ENCODE measurements around the gene TSR3. TPM values are rescaled to one million over a fixed set of nuclear protein-coding genes. Genes with fewer than 3 reads are reported as not detected.

The TSR3 gene
- total and polyA plus RNA-seq, 2 donors = 22.3 to 62.1 TPM

- DNase-seq (ENCODE audit: extremely low spot score) = no peak
- Histone ChIP-seq H3K27ac (ENCODE audit: low read depth) (no peak overlapping the region), H3K4me3 (ENCODE audit: low read depth, low read length) (no peak overlapping the region), H3K4me1 (ENCODE audit: insufficient read depth) (no peaks in the 10 kb centered on the region), H3K36me3 (ENCODE audit: insufficient read depth) (no peaks in the 10 kb centered on the region)
- WGBS = 61% methylated on average over 44 of the region's 44 CpGs
Observed at GRCh38 chr16:1343428-1344242, 8.0 kb downstream of the TSR3 start.

- DNase-seq (ENCODE audit: extremely low spot score) = peak; percentile 78
- H3K27ac ChIP-seq (ENCODE audit: low read depth) = no peak overlapping the region
- WGBS = 10% methylated on average over 49 of the region's 49 CpGs
- H3K4me1 ChIP-seq (ENCODE audit: insufficient read depth) = no peaks in the 10 kb centered on the region
- H3K36me3 ChIP-seq (ENCODE audit: insufficient read depth) = no peaks in the 10 kb centered on the region
- no peak overlapping the region for H3K4me3 ChIP-seq (ENCODE audit: low read depth, low read length)
Observed at GRCh38 chr16:1342526-1343427, 8.9 kb downstream of the TSR3 start.

GRCh38 chr16:1341495-1342420, 9.9 kb downstream of the TSR3 start:
- Histone ChIP-seq H3K27ac (ENCODE audit: low read depth) (no peak overlapping the region), H3K4me1 (ENCODE audit: insufficient read depth) (no peaks in the 10 kb centered on the region), H3K36me3 (ENCODE audit: insufficient read depth) (no peaks in the 10 kb centered on the region), H3K4me3 (ENCODE audit: low read depth, low read length) (no peak overlapping the region)
- DNase-seq (ENCODE audit: extremely low spot score) = no peak
- 88% methylated on average over 39 of the region's 39 CpGs for whole genome bisulfite sequencing

- Histone ChIP-seq H3K4me1 (ENCODE audit: insufficient read depth) (no peaks in the 10 kb centered on the region), H3K36me3 (ENCODE audit: insufficient read depth) (no peaks in the 10 kb centered on the region), H3K4me3 (ENCODE audit: low read depth, low read length) (no peak overlapping the region), H3K27ac (ENCODE audit: low read depth) (no peak overlapping the region)
- no peak for DNase-seq (ENCODE audit: extremely low spot score)
- WGBS = 87% methylated on average over 36 of the region's 36 CpGs
Observed at GRCh38 chr16:1340730-1341494, 10.8 kb downstream of the TSR3 start.

GRCh38 chr16:1338855-1339675, 12.6 kb downstream of the TSR3 start:
- no peak for DNase-seq (ENCODE audit: extremely low spot score)
- WGBS = 72% methylated on average over 31 of the region's 31 CpGs
- Histone ChIP-seq H3K4me1 (ENCODE audit: insufficient read depth) (no peaks in the 10 kb centered on the region), H3K27ac (ENCODE audit: low read depth) (no peak overlapping the region), H3K4me3 (ENCODE audit: low read depth, low read length) (no peak overlapping the region), H3K36me3 (ENCODE audit: insufficient read depth) (no peaks in the 10 kb centered on the region)

GRCh38 chr16:1338119-1338730, 13.5 kb downstream of the TSR3 start:
- H3K27ac ChIP-seq (ENCODE audit: low read depth) = no peak overlapping the region
- no peaks in the 10 kb centered on the region for H3K4me1 ChIP-seq (ENCODE audit: insufficient read depth)
- no peak for DNase-seq (ENCODE audit: extremely low spot score)
- no peak overlapping the region for H3K4me3 ChIP-seq (ENCODE audit: low read depth, low read length)
- H3K36me3 ChIP-seq (ENCODE audit: insufficient read depth) = no peaks in the 10 kb centered on the region
- WGBS = 56% methylated on average over 30 of the region's 30 CpGs

GRCh38 chr16:1337486-1337885, 14.2 kb downstream of the TSR3 start:
- no peak for DNase-seq (ENCODE audit: extremely low spot score)
- Histone ChIP-seq H3K36me3 (ENCODE audit: insufficient read depth) (no peaks in the 10 kb centered on the region), H3K27ac (ENCODE audit: low read depth) (no peak overlapping the region), H3K4me1 (ENCODE audit: insufficient read depth) (no peaks in the 10 kb centered on the region), H3K4me3 (ENCODE audit: low read depth, low read length) (no peak overlapping the region)
- 40% methylated on average over 9 of the region's 9 CpGs for WGBS

GRCh38 chr16:1336619-1337018, 15.1 kb downstream of the TSR3 start:
- 74% methylated on average over 15 of the region's 15 CpGs for WGBS
- Histone ChIP-seq H3K4me3 (ENCODE audit: low read depth, low read length) (no peak overlapping the region), H3K27ac (ENCODE audit: low read depth) (no peak overlapping the region), H3K36me3 (ENCODE audit: insufficient read depth) (no peaks in the 10 kb centered on the region), H3K4me1 (ENCODE audit: insufficient read depth) (no peaks in the 10 kb centered on the region)
- no peak for DNase-seq (ENCODE audit: extremely low spot score)

GRCh38 chr16:1335996-1336395, 15.7 kb downstream of the TSR3 start:
- no peaks in the 10 kb centered on the region for H3K36me3 ChIP-seq (ENCODE audit: insufficient read depth)
- no peak for DNase-seq (ENCODE audit: extremely low spot score)
- 11% methylated on average over 12 of the region's 12 CpGs for WGBS
- H3K27ac ChIP-seq (ENCODE audit: low read depth) = no peak overlapping the region
- no peak overlapping the region for H3K4me3 ChIP-seq (ENCODE audit: low read depth, low read length)
- no peaks in the 10 kb centered on the region for H3K4me1 ChIP-seq (ENCODE audit: insufficient read depth)

- DNase-seq (ENCODE audit: extremely low spot score) = no peak
- 56% methylated on average over 16 of the region's 16 CpGs for WGBS
Observed at GRCh38 chr16:1335211-1335971, 16.3 kb downstream of the TSR3 start.

GRCh38 chr16:1334739-1335138, 16.9 kb downstream of the TSR3 start:
- Histone ChIP-seq H3K4me3 (ENCODE audit: low read depth, low read length) (no peak overlapping the region), H3K36me3 (ENCODE audit: insufficient read depth) (no peaks in the 10 kb centered on the region), H3K4me1 (ENCODE audit: insufficient read depth) (no peaks in the 10 kb centered on the region), H3K27ac (ENCODE audit: low read depth) (no peak overlapping the region)
- WGBS = 37% methylated on average over 9 of the region's 9 CpGs
- no peak for DNase-seq (ENCODE audit: extremely low spot score)

More at GRCh38 chr16:1335211-1335971, 16.3 kb downstream of the TSR3 start:
- no peak overlapping the region for H3K27ac ChIP-seq (ENCODE audit: low read depth)
- H3K36me3 ChIP-seq (ENCODE audit: insufficient read depth) = no peaks in the 10 kb centered on the region
- H3K4me3 ChIP-seq (ENCODE audit: low read depth, low read length) = no peak overlapping the region
- no peaks in the 10 kb centered on the region for H3K4me1 ChIP-seq (ENCODE audit: insufficient read depth)

All from urinary bladder (tissue), 4 donors.